Measurements from ENCODE around the gene OGFR. TPM values are rescaled to one million over a fixed set of nuclear protein-coding genes. Genes with fewer than 3 reads are reported as not detected.

OGFR gene
- total and polyA plus RNA-seq, 2 donors (not counting 3 experiments of a cell fraction or from before 2014, with no cell fraction given) = 30.8 to 44.0 TPM

DNA sequence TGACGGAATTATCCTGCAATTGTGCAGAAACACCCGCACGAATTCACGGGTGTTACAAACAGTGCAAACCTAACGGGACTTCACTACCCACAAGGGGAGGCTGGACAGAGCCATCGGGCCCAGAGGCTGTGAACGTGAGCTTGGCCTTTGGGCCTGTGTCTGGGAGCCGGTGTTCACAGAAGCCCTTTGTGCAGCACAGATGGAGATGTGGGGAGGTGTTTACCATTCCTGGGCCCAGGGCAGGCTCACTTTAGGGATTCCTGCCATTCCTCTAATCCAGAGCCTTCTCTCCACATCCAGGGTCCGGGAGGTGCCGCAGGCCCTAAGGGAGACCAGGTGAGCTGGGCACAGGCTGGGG, 27.2 kb downstream of the OGFR start:
- no TSS peak for BruUV-seq (replicated peaks)
- no peak for TF ChIP-seq EZH2 (IDR thresholded peaks at IDR 0.05; ENCODE audit: borderline replicate concordance, low read depth, low read length, severe bottlenecking)
- no peak for TF ChIP-seq GATA2 (IDR thresholded peaks at IDR 0.05; ENCODE audit: insufficient read depth, insufficient read length, low read depth, low read length)
- no peak for TF ChIP-seq MYC (IDR thresholded peaks at IDR 0.05; ENCODE audit: low read depth, low read length)
- no peak for TF ChIP-seq POLR2A (IDR thresholded peaks at IDR 0.05; ENCODE audit: low read depth, low read length)
- no peak for TF ChIP-seq POLR2AphosphoS5 (IDR thresholded peaks at IDR 0.05; ENCODE audit: insufficient read depth, low read depth, low read length)
- TF ChIP-seq, protein P1, sequence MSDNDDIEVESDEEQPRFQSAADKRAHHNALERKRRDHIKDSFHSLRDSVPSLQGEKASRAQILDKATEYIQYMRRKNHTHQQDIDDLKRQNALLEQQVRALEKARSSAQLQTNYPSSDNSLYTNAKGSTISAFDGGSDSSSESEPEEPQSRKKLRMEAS (IDR thresholded peaks at IDR 0.05; ENCODE audit: insufficient read depth, insufficient read length) = no peak
- no peak for TF ChIP-seq FOS (IDR thresholded peaks at IDR 0.05; ENCODE audit: borderline replicate concordance, insufficient read depth, low read length)
- TF ChIP-seq JUN (IDR thresholded peaks at IDR 0.05; ENCODE audit: borderline replicate concordance, insufficient read depth, insufficient read length, low read depth) = no peak
- TF ChIP-seq, protein P2, sequence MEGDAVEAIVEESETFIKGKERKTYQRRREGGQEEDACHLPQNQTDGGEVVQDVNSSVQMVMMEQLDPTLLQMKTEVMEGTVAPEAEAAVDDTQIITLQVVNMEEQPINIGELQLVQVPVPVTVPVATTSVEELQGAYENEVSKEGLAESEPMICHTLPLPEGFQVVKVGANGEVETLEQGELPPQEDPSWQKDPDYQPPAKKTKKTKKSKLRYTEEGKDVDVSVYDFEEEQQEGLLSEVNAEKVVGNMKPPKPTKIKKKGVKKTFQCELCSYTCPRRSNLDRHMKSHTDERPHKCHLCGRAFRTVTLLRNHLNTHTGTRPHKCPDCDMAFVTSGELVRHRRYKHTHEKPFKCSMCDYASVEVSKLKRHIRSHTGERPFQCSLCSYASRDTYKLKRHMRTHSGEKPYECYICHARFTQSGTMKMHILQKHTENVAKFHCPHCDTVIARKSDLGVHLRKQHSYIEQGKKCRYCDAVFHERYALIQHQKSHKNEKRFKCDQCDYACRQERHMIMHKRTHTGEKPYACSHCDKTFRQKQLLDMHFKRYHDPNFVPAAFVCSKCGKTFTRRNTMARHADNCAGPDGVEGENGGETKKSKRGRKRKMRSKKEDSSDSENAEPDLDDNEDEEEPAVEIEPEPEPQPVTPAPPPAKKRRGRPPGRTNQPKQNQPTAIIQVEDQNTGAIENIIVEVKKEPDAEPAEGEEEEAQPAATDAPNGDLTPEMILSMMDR (IDR thresholded peaks at IDR 0.05; ENCODE audit: extremely low read depth in 1 of 2, insufficient read depth in 1 of 2, low read depth in 1 of 2, low read length in 2 of 2) = no peak
- no peaks in the 10 kb centered on the region for H3K9me3 ChIP-seq (replicated peaks; ENCODE audit: control insufficient read depth, insufficient read depth, low read length)
- DNase-seq (ENCODE audit: low read depth, low spot score) (no peak), FAIRE-seq (no peak)
- ChIA-PET POLR2A (no interaction called here), CTCF (interaction anchor here (2.7 kb wide), 1 partner anchor 9 kb away, joined by 8 read pairs; no protein-coding TSS in a partner anchor)
- H3K79me2 ChIP-seq (ENCODE audit: control insufficient read depth, insufficient read depth, low read length) = no peaks in the 10 kb centered on the region
- H2AFZ ChIP-seq (ENCODE audit: low read depth, low read length) = no peak overlapping the region
- no peaks in the 10 kb centered on the region for H3K27me3 ChIP-seq (ENCODE audit: control insufficient read depth in 2 of 2, insufficient read depth in 2 of 2, low read length in 2 of 2)
- H3K27ac ChIP-seq (ENCODE audit: insufficient read depth, low read depth, low read length) = no peak overlapping the region
- no peak overlapping the region for H3K4me3 ChIP-seq (replicated peaks in 1 of 3; ENCODE audit: insufficient read depth in 1 of 3, low read depth in 1 of 3, low read length in 3 of 3)
- no peaks in the 10 kb centered on the region for H3K36me3 ChIP-seq (ENCODE audit: control insufficient read depth in 2 of 2, extremely low read depth in 1 of 2, insufficient read depth in 2 of 2, low read length in 2 of 2)
- no peaks in the 10 kb centered on the region for H3K4me1 ChIP-seq (ENCODE audit: control insufficient read depth, extremely low read depth, insufficient read depth, low read length)
- dilution Hi-C loops (cut with MboI; ENCODE audit: extremely low pct_ligation_motif_present, low sequenced_read_pairs) = no loop called here
- H3K9ac ChIP-seq (replicated peaks; ENCODE audit: extremely low read depth, insufficient read depth, low read length) = no peak overlapping the region
- no peaks in the 10 kb centered on the region for H4K20me1 ChIP-seq (replicated peaks; ENCODE audit: control insufficient read depth, extremely low read depth, insufficient read depth, low read length)
- intact Hi-C loops (cut with micrococcal nuclease) = no loop called here
- H3K4me2 ChIP-seq (ENCODE audit: insufficient read depth, low read length) = no peak overlapping the region
- no peaks in the 10 kb centered on the region for H3K9me1 ChIP-seq (replicated peaks; ENCODE audit: control insufficient read depth, extremely low read depth, insufficient read depth, low read length)
